HG03521 (cell line): ENCODE results near the gene KIF26B.

Source experiments
- ATAC-seq: cut with Tn5 transposase; IDR thresholded peaks from one replicate; pipeline ENCODE4 v1.9.1; 2021; ENCODE audit warnings: mild to moderate bottlenecking, moderate library complexity; ENCODE audit not compliant: unreplicated experiment

Gene KIF26B

GRCh38 chr1:245484176-245484575 is 329.4 kb downstream of the KIF26B start:
- no peak for ATAC-seq

GRCh38 chr1:245485996-245486395 is 331.2 kb downstream of the KIF26B start:
- no peak for ATAC-seq

- ATAC-seq: no peak
These were observed 332.1 kb downstream of the KIF26B start for GRCh38 chr1:245486775-245487470.

GRCh38 chr1:245488346-245489129 is 333.8 kb downstream of the KIF26B start:
- no peak for ATAC-seq

GRCh38 chr1:245489838-245490237 is 335.1 kb downstream of the KIF26B start:
- no peak for ATAC-seq

- no peak for ATAC-seq
These were observed 338.2 kb downstream of the KIF26B start for GRCh38 chr1:245493029-245493428.

- no peak for ATAC-seq
These were observed 340.9 kb downstream of the KIF26B start for GRCh38 chr1:245495681-245496080.

GRCh38 chr1:245500546-245500945 is 345.8 kb downstream of the KIF26B start:
- ATAC-seq: no peak

GRCh38 chr1:245501633-245502032 is 346.8 kb downstream of the KIF26B start:
- no peak for ATAC-seq

- no peak for ATAC-seq
These were observed 348.8 kb downstream of the KIF26B start for GRCh38 chr1:245503548-245503947.

GRCh38 chr1:245510144-245510543 is 355.4 kb downstream of the KIF26B start:
- ATAC-seq: no peak

- ATAC-seq: no peak
These were observed 357.6 kb downstream of the KIF26B start for GRCh38 chr1:245512181-245512888.

GRCh38 chr1:245512980-245513578 is 358.3 kb downstream of the KIF26B start:
- ATAC-seq: no peak

GRCh38 chr1:245516284-245516759 is 361.5 kb downstream of the KIF26B start:
- no peak for ATAC-seq

GRCh38 chr1:245520611-245521010 is 365.8 kb downstream of the KIF26B start:
- ATAC-seq: no peak

GRCh38 chr1:245526141-245526540 is 371.4 kb downstream of the KIF26B start:
- no peak for ATAC-seq

- no peak for ATAC-seq
These were observed 373.5 kb downstream of the KIF26B start for GRCh38 chr1:245528258-245528635.

GRCh38 chr1:245530937-245531336 is 376.2 kb downstream of the KIF26B start:
- no peak for ATAC-seq

- no peak for ATAC-seq
These were observed 383.2 kb downstream of the KIF26B start for GRCh38 chr1:245537992-245538391.

- ATAC-seq: no peak
These were observed 383.9 kb downstream of the KIF26B start for GRCh38 chr1:245538671-245539070.

GRCh38 chr1:245541369-245541768 is 386.6 kb downstream of the KIF26B start:
- no peak for ATAC-seq
